Natural killer cell (primary cell): ENCODE data around the gene YBEY. TPM values are rescaled to one million over a fixed set of nuclear protein-coding genes. Genes with fewer than 3 reads are reported as not detected.

Experiments
- ATAC-seq, 3 donors: fragments of 150-1000 bp in 2 of 3; fragments of 200-7000 bp in 1 of 3; cut with Tn5 transposase; 1 replicate in 1 of 3; 2 replicates in 2 of 3; pipeline ENCODE4 v1.10.0; 2021; ENCODE audit warnings: mild to moderate bottlenecking in 2 of 3, moderate library complexity in 2 of 3
- DNase-seq, 2 donors: peaks; one replicate each; pipeline versions ENCODE4 v3.0.0 to v3.0.0-alpha.2; 2013 to 2021; ENCODE audit warnings: mixed read lengths in 1 of 2
- H3K27ac ChIP-seq: one replicate; pipeline ENCODE4 v1.5.1; 2013; ENCODE audit warnings: mild to moderate bottlenecking, low read length
- H3K27me3 ChIP-seq: one replicate; pipeline ENCODE4 v1.6.1; 2013; ENCODE audit warnings: low read length; ENCODE audit not compliant: control insufficient read depth, insufficient read depth
- H3K36me3 ChIP-seq: one replicate; pipeline ENCODE4 v1.6.1; 2013; ENCODE audit warnings: low read length; ENCODE audit not compliant: control insufficient read depth, insufficient read depth
- H3K4me1 ChIP-seq: one replicate; pipeline ENCODE4 v1.6.1; 2013; ENCODE audit warnings: low read length; ENCODE audit not compliant: control insufficient read depth, insufficient read depth
- H3K4me3 ChIP-seq: one replicate; pipeline ENCODE4 v1.5.1; 2013; ENCODE audit warnings: low read length
- H3K9me3 ChIP-seq: one replicate; pipeline ENCODE4 v1.6.1; 2013; ENCODE audit warnings: low read length; ENCODE audit not compliant: control insufficient read depth, insufficient read depth
- H3K27ac Mint-ChIP-seq, 2 donors: one replicate each; pipeline ENCODE4 v1.8.0; 2022; ENCODE audit warnings: mild to moderate bottlenecking in 2 of 2, mixed read lengths in 2 of 2, moderate library complexity in 1 of 2
- H3K27me3 Mint-ChIP-seq, 2 donors: one replicate each; pipeline ENCODE4 v1.8.0; 2022; ENCODE audit warnings: low read depth in 2 of 2, mixed read lengths in 2 of 2
- H3K36me3 Mint-ChIP-seq: one replicate; pipeline ENCODE4 v1.8.0; 2022; ENCODE audit warnings: mixed read lengths
- H3K4me1 Mint-ChIP-seq, 2 donors: one replicate each; pipeline ENCODE4 v1.8.0; 2022; ENCODE audit warnings: mixed read lengths in 2 of 2
- H3K4me3 Mint-ChIP-seq: one replicate; pipeline ENCODE4 v1.8.0; 2022; ENCODE audit warnings: mild to moderate bottlenecking, moderate library complexity, mixed read lengths
- H3K9me3 Mint-ChIP-seq, 2 donors: one replicate each; pipeline ENCODE4 v1.8.0; 2022; ENCODE audit warnings: mixed read lengths in 2 of 2
- CTCF ChIP-seq: fragments of 200-600 bp; IDR thresholded peaks from one replicate; pipeline ENCODE4 v1.8.0; 2022; ENCODE audit warnings: antibody characterized with exemption
- WGBS: methylation state at CpG from one replicate; pipeline ENCODE4 v1.1.7; 2013; ENCODE audit warnings: missing lambda C conversion rate; ENCODE audit not compliant: insufficient coverage; 5-methylcytosine and 5-hydroxymethylcytosine counted together
- intact Hi-C: fragments of 100-400 bp; cut with micrococcal nuclease; formaldehyde crosslinking; loops from one replicate; pipeline ENCODE4 v1.14.2; 2022
- total RNA-seq, 4 donors: library from RNA; stranded (reverse); fragments of 120-200 nt in 1 of 4; gene quantifications; one replicate each; pipeline versions ENCODE4 v1.2.3 to v1.2.4, GENCODE V29; 2013 to 2022

Gene YBEY
- total RNA-seq, 3 donors from 2014 or later (not counting 1 experiment from before 2014, with no cell fraction given): 10.8 to 13.7 (median 12.7) TPM

GRCh38 chr21:46250146-46250725, 35.9 kb upstream of the YBEY start:
- 87% methylated on average over 6 of the region's 6 CpGs for WGBS
- intact Hi-C loops: no loop called here
- peaks cover 29% of the 10 kb centered on the region for H3K4me1 ChIP-seq
- Mint-ChIP-seq H3K9me3 (no peaks in the 10 kb centered on the region), H3K36me3 (peaks cover 29% of the 10 kb centered on the region), H3K27ac (peak overlapping the region; percentile 47 to 97), H3K4me3 (no peak overlapping the region), H3K4me1 (peaks cover 41 to 47% of the 10 kb centered on the region in 2 donors), H3K27me3 (no peaks in the 10 kb centered on the region)
- DNase-seq (no peak), ATAC-seq (no peak)
- H3K9me3 ChIP-seq: no peaks in the 10 kb centered on the region
- H3K4me3 ChIP-seq: no peak overlapping the region
- no peak overlapping the region for H3K27ac ChIP-seq
- H3K27me3 ChIP-seq: no peaks in the 10 kb centered on the region
- no peak for TF ChIP-seq CTCF
- H3K36me3 ChIP-seq: peaks cover 65% of the 10 kb centered on the region

GRCh38 chr21:46252840-46253239, 33.3 kb upstream of the YBEY start:
- H3K36me3 ChIP-seq: peaks cover 63% of the 10 kb centered on the region
- Mint-ChIP-seq H3K36me3 (peaks cover 15% of the 10 kb centered on the region), H3K27me3 (no peaks in the 10 kb centered on the region), H3K4me3 (peak overlapping the region; percentile 71), H3K9me3 (no peaks in the 10 kb centered on the region), H3K4me1 (peaks cover 41 to 48% of the 10 kb centered on the region in 2 donors), H3K27ac (peak overlapping the region; percentile 96 to 97)
- H3K4me3 ChIP-seq: no peak overlapping the region
- peak overlapping the region; percentile 65 for H3K27ac ChIP-seq
- 85% methylated on average over 4 of the region's 4 CpGs for WGBS
- ATAC-seq: no peak
- H3K27me3 ChIP-seq: no peaks in the 10 kb centered on the region
- peaks cover 29% of the 10 kb centered on the region for H3K4me1 ChIP-seq
- H3K9me3 ChIP-seq: no peaks in the 10 kb centered on the region
- intact Hi-C loops: loop anchor here (2.0 kb wide), 1 partner anchor 24 kb away; the partner anchor contains the start of gene LSS
- DNase-seq: no peak
- TF ChIP-seq CTCF: no peak

GRCh38 chr21:46253610-46254124, 32.5 kb upstream of the YBEY start:
- ATAC-seq: peak; percentile 92 to 93 (median 93)
- TF ChIP-seq CTCF: no peak
- H3K4me1 Mint-ChIP-seq: peaks cover 41 to 48% of the 10 kb centered on the region in 2 donors
- H3K4me1 ChIP-seq: peaks cover 29% of the 10 kb centered on the region
- peaks cover 15% of the 10 kb centered on the region for H3K36me3 Mint-ChIP-seq
- H3K4me3 Mint-ChIP-seq: peak overlapping the region; percentile 71
- intact Hi-C loops: loop anchor here (2.0 kb wide), 1 partner anchor 25 kb away; the partner anchor contains the start of gene LSS
- H3K27me3 Mint-ChIP-seq: no peaks in the 10 kb centered on the region
- H3K9me3 ChIP-seq: no peaks in the 10 kb centered on the region
- H3K27me3 ChIP-seq: no peaks in the 10 kb centered on the region
- H3K36me3 ChIP-seq: peaks cover 68% of the 10 kb centered on the region
- WGBS: 36% methylated on average over 8 of the region's 8 CpGs
- no peak overlapping the region for H3K4me3 ChIP-seq
- H3K9me3 Mint-ChIP-seq: no peaks in the 10 kb centered on the region
- peak; percentile 48 to 77 for DNase-seq
- peak overlapping the region; percentile 96 to 97 for H3K27ac Mint-ChIP-seq
- peak overlapping the region; percentile 65 for H3K27ac ChIP-seq
